ENCODE data around the gene ITGB5.
"Not testable (repeated sequence)": the region's sequence is repeated elsewhere in the genome, so short reads cannot be mapped to it uniquely, and the experiment has no call there.

Gene ITGB5

DNA sequence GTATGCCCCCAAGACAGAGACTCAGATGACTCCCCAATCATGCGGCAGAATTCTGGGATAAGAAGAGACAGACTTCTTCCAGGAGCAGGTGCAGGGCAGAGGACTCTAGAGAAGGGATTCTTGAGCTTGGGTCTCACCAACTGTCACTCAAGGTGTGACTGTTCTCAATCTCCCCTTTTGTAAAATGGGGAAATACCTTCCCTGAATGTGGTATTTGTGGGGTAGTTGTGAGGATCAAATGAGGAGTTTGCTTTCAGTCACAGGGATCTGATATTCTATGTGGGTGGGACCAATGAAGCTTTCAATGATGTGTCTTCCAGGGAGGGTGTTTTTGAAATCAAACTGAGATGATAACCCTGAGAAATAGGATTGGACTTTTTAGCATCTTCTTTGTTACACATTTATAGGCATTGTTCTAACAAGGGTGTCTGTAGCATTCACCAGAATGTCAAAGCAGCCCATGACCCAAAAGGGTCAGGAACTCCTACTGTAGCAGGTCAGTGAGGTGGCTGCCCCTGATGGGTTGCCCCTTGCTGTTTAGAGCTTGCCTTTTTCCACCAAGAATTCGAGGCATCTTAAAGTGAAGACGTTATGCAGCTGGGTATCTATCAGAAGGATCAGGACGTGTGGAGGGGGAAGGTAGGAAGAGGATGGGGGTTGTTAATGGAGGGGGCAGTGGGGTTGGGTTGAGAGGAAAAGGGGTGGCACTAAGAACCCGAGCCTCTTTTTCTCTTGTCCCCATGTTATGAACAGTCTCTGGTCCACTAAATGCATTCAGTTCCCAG, 128.1 kb downstream of the ITGB5 start:
- DNase-seq (ENCODE audit: low read depth in 2 of 2, low spot score in 1 of 2), result no peak

DNA sequence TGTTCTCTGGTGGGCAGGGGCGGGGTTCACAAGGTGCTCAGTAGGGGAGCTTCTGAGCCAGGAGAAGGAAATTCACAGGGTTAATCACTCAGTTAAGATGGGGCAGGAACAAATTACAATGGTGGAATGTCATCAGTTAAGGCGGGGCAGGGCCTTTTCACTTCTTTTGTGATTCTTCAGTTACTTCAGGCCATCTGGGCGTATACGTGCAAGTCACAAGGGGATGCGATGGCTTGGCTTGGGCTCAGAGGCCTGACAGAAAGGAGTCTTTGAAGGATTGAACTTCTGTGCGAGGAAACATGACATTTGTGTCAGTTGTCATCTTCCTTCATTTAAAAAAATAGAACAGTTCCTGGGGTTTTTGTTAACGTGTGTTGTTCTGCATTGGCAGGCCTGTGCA, 129.2 kb downstream of the ITGB5 start:
- not testable (repeated sequence) for DNase-seq (ENCODE audit: low read depth in 2 of 2, low spot score in 1 of 2)

DNA sequence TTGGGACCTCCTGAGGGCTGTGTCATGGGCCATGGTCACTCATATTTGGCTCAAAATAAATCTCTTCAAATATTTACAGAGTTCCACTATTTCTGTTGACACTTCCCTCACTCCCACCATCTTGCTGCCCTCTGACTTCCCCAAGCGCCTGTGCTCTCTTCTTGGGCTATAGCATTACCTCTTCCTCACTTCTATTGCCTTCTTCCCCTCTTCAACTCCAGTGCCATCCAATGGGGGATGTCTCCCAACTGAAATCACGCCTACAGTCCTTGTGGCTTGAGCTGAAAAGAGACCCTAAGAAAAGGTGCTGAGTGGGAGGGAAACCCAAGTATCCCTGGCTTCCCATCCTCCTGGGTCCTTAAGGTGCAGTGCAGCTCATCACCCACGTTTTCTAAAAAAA, 135.1 kb downstream of the ITGB5 start:
- no peak for DNase-seq (ENCODE audit: low read depth in 2 of 2, low spot score in 1 of 2)

DNA sequence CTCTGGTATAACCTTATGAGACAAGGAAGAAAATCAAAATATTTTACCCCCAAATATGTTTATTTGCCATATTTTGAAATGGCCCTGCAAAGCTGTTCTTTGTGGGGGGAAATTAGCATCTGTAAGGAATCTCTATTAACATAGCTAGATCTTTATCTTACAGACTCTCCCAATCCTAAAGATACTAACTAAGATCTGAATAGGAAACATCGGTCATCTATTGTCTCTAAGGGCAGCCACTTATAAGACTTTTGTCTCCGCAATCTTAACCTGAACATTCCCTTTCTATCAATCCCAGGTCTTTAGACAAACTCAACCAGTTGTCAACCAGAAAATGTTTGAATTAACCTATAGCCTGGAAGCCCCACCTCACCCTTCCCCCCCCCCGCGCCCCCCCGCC, 135.7 kb downstream of the ITGB5 start:
- no peak for DNase-seq (ENCODE audit: low read depth in 2 of 2, low spot score in 1 of 2)

DNA sequence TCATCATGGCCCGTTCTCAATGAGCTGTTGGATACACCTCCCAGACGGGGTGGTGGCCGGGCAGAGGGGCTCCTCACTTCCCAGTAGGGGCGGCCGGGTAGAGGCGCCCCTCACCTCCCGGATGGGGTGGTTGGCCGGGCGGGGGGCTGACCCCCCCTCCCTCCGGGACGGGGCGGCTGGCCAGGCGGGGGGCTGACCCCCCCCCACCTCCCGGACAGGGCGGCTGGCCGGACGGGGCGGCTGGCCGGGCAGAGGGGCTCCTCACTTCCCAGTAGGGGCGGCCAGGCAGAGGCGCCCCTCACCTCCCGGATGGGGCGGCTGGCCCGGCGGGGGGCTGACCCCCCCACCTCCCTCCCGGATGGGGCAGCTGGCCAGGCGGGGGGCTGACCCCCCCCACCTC, 137.3 kb downstream of the ITGB5 start:
- not testable (repeated sequence) for DNase-seq (ENCODE audit: low read depth in 2 of 2, low spot score in 1 of 2)

DNA sequence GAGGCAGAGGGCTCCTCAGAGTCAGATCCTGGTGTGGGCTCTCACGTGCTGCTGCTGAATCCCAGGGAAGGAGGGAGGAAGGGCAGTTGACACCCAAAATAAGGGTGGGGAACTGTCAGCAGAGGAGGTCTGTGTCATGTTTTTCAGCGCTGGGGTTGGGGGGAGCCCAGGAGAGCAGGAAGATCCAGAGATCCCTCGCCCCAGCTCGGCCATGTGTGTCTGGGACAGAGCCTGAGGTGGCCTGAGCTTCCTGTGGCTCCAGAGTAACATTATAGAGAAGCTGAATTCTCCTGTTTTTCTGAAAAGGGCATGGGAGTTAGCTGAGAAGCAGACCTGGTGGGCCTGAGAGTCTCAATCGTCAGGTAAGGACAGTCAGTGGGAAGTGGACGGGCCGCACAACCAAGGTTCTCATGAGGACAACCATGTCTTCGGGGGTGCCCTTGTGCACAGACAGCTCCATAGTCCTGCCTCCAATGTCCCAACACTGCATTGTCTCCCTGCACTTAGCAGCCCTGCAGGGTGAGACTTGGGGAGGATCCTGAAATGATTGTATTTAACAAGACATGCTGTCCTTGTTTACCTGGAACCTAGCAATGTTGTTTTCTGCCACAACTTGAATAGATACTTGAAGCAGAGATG, 138.5 kb downstream of the ITGB5 start:
- DNase-seq (ENCODE audit: low read depth in 2 of 2, low spot score in 1 of 2), result no peak

DNA sequence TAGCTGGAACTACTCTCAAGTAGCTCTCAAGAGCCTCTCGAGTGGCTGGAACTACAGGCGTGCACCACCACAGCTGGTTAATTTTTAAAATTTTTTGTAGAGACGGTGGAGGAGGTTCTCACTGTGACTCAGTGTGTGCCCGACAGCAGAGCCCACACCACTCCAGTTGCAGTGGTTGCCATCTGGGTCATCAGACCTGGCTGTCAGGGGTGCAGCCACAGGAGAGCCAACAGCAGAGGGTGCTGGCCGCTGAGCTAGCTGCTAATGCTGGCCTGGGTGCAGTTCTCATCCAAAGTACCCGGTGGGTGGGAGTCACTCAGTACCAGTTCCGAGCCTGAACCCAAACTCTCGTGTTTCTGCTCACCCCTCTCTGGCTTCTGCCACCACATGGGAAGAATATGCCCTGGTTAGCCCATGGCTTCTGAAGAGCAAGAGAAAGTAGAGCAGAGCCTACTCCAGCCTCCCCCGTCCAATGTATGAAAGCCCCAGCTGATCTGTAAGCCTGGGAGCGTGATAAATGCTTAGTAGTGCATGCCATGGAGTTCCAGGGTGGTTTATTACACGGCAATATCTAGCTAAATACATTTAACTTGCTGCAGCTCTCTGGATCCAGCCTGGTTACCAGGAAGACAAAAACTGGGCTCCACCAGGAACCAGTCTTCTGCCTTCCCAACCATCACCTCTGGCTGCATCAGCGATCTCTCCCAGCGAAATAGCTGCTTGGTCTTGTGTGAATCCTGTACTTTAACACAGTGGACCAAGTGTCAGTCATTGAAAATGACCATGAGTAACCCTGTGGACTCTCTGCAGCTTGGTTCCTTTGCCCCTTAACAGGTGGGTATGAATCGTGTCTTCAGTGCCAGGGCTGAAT, 139.8 kb downstream of the ITGB5 start:
- no peak for DNase-seq (ENCODE audit: low read depth in 2 of 2, low spot score in 1 of 2)

DNA sequence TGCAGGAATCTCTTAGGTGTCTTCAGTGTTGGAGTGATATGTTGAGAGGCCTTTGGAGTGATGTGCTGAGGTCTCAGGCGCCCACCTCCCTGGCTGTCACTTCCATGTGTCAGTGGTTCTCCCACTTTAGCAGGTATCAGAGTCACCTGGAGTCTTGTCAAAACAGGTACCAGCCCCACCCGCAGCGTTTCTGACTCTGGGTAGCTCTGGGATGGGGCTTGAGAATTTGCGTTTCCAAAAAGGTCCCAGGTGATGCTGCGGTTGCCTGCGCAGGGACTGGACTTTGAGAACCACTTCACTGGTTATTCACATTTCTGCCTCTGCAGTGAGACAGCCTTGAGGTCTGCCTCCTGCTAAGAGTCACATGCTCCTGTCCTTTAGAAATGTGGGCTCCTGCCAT, 141.4 kb downstream of the ITGB5 start:
- DNase-seq (ENCODE audit: low read depth in 2 of 2, low spot score in 1 of 2), result no peak

DNA sequence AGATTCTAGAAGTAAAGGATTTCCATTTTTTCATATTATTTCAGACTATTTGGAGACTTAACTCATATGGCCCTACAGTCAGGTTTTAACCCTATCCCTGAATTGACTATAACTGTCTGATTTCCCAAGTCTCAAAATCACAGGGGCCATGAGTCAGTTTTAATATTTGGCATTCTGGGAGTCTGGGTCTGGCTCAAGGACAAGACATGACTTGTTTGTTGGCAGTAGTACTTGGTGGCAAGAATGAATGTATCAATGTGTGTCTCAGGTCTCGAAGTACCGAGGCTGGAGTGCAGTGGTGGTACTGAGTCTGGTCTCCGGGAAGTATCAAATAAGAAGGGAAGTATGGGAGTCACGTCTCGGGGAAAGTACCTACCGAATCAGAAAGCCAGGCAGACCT, 146.1 kb downstream of the ITGB5 start:
- DNase-seq (ENCODE audit: low read depth in 2 of 2, low spot score in 1 of 2), result no peak

DNA sequence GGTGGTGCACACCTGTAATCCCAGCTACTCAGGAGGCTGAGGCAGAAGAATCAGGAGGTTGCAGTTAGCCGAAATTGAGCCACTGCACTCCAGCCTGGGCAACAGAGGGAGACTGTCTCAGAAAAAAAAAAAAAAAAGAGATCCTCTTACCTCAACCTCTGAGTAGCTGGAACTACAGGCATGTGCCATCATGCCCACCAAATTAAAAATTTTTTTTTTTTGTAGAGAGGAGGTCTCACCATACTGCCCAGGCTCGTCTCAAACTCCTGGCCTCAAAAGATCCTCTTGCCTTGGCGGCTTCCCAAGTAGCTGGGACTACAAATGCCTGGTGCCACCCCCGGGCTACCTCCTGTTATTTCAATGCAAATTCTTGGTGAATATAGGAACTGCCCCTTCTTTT, 155.4 kb downstream of the ITGB5 start:
- DNase-seq (ENCODE audit: low read depth in 2 of 2, low spot score in 1 of 2), result no peak

DNA sequence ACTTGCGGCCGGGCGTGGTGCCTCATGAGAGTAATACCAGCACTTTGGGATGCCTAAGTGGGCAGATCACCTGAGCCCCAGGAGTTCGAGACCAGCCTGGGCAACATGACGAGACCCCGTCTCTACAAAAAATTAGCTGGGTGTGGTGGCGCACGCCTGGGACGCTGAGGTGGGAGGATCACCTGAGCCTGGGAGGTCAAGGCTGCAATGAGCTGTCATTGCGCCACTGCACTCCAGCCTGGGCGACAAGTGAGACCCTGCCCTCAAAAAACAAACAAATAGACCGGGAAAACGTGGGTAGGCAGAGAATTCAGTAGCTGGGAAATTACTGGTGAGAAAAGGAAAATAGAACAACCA, 156.2 kb downstream of the ITGB5 start:
- no peak for DNase-seq (ENCODE audit: low read depth in 2 of 2, low spot score in 1 of 2)

DNA sequence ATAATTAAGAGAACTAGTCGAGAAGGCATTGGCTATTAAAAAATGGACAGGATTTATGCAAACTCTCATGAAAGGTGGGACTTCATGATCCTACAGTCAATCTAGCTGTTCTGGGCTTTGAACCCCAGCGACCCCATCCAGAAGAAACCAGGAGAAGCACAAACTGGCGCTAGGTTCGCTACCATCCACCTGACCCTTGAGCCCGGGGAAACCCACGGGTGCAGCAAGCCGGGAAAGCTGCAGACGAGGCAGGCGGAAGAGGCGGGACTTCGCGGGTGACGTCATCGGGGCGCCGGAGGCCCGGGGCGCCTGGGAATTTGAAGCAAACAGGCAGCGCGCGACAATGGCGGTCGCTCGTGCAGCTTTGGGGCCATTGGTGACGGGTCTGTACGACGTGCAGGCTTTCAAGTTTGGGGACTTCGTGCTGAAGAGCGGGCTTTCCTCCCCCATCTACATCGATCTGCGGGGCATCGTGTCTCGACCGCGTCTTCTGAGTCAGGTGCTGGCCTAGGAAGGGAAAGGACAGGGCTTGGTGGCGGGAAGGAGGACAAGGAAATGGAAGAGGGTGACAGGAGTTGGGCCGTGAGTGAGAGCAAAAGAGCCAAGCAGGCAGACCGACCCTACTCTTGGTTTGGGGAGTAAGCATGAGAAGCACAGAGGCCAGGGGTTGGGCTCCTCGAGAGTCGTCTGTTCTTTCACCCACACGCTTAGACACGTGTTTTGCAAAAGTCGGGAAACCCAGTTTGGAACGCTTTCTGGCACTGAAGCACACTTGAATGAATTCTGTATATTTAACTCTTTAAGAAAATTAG, 156.8 kb downstream of the ITGB5 start, which contains the start of gene UMPS:
UMPS (plus strand) TSS at position 324 of the 812 bp plus-strand sequence; CDS start at position 344, 20 bp downstream.
- peak; percentile 83 to 85 for DNase-seq (ENCODE audit: low read depth in 2 of 2, low spot score in 1 of 2)

DNA sequence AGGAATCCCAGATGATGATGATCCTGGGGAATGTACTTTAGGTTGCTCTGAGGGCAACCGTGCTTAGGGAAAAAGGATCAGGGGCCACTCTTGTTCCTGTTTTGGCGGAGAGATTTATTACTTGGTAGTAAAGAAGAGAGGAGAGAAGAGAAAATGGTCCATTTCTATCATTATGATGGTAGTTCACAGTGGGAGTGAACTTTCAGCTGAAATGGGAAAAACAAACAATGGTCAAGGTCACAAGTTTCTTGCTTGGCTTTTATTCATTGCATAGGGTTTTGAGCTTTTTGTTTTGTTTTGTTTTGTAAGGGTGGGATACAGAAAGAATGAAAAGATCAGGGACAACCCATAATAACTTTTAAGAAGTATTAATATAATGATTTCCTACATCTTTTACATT, 164.6 kb downstream of the ITGB5 start:
- no peak for DNase-seq (ENCODE audit: low read depth in 2 of 2, low spot score in 1 of 2)

DNA sequence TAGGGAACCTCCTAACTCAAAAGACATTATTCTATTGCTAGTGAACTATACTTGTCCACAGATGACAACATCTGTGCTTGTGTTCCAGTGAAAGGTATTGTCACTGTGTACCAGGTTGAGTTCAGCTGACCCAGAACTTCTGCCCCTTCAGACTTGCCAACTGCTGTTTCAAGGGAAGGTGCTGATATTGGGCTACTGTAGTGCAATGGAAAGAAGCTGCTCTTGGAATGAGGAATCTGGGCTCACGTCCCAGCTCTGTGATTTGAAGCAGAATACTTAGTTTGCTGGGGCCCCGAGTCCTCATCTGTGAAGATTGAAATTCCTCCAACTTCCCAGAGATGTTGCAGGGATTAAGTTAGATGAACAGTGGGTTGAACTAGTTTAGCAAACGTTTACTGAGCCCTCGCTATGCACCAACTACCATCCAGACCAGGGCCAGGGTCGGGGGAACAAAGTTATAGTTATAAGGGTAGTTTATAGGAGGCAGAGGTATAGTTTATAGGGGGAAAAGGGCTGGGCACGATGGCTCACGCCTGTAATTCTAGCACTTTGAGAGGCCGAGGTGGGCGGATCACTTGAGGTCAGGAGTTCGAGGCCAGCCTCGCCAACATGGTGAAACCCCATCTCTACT, 172.8 kb downstream of the ITGB5 start:
- DNase-seq (ENCODE audit: low read depth in 2 of 2, low spot score in 1 of 2), result no peak

Measured in stimulated activated CD8-positive, alpha-beta memory T cell treated with anti-CD3 and anti-CD28 coated beads, Interleukin-4, amount 100 ng/mL, for 4 hours (primary cell).